ENCODE data around the gene ADGRD1. TPM values are rescaled to one million over a fixed set of nuclear protein-coding genes. Genes with fewer than 3 reads are reported as not detected.
A peak's percentile ranks its signal among the peaks of the same experiment; 100 is the strongest.

The ADGRD1 gene
- total RNA-seq, 1 experiment from 2014 or later = not detected

DNA sequence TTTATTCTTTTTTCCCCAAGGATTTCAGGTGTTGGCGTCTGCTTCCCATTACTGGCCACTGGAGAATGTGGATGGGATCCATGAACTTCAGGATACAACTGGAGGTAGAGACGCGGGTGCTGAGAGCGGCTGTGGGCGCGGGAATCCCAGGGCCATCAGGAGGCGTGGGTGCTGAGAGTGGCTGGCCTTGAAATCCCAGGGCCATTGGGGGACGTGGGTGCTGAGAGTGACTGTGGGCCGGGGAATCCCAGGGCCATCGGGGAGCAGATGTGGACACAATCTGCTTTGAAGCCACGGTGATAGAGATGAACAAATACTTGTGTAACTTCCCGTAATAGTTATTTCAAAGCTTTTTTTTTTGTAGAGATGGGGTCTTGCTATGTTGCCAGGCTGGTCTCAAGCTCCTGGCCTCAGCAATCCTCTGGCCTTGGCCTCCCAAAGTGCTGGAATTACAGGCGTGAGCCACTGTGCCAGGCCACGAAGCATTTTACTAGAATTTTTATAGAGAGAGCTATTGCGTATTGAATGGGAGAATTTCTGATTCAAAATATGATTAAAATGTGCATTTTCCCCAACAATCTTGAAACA, 12.8 kb downstream of the ADGRD1 start:
- no peak for DNase-seq (ENCODE audit: low read depth)

DNA sequence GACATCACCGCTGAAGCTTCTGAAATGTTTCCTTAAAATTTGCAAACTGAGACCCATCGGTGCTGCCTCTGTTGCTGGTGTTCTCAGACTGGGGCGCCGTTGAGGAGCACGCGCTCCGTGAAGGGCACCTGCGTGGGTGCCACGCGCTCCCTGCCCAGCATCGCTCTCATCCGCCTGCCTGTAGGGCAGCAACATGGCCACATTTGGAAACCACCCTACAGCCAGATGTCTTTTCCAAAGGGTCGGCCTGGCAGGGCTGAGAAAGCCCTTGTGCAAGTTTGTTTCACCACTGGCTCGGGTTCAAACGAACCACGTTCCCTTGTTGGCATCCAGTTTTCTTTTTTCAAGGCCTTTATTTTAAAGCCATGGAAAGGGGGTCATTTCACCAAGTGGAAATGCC, 13.9 kb downstream of the ADGRD1 start:
- no peak for DNase-seq (ENCODE audit: low read depth)

DNA sequence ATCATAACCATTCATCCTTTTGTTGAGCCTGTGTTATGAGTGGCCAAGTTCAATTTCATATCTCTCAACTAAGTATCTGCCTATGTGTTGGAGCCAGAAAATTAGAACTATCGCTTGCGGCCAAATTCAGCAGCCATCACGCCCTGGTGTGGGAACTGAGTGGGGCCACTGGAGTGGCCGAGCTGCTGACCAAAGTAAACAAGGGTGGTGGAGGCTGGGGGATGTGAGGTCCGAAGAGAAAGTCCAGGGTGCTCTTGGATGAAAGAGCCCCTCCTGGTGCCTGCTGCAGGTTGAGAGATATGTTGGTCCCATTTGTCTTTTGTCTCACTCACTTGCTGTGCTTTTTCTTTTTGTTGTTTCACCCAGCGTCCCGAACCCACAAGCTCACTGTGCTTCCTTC, 14.9 kb downstream of the ADGRD1 start:
- no peak for DNase-seq (ENCODE audit: low read depth)

DNA sequence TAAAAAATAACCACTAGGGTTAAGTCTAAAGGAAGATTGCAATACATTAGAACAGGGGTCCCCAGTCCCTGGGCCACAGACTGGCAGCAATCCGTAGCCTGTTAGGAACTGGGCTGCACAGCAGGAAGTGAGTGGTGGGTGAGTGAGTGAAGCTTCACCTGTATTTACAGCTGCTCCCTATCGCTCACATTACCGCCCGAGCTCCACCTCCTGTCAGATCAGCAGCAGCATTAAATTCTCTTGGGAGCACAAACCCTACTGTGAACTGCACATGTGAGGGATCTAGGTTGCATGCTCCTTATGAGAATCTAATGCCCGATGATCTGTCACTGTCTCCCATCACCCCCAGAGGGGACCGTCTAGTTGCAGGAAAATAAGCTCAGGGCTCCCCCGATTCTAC, 15.5 kb downstream of the ADGRD1 start:
- no peak for DNase-seq (ENCODE audit: low read depth)

DNA sequence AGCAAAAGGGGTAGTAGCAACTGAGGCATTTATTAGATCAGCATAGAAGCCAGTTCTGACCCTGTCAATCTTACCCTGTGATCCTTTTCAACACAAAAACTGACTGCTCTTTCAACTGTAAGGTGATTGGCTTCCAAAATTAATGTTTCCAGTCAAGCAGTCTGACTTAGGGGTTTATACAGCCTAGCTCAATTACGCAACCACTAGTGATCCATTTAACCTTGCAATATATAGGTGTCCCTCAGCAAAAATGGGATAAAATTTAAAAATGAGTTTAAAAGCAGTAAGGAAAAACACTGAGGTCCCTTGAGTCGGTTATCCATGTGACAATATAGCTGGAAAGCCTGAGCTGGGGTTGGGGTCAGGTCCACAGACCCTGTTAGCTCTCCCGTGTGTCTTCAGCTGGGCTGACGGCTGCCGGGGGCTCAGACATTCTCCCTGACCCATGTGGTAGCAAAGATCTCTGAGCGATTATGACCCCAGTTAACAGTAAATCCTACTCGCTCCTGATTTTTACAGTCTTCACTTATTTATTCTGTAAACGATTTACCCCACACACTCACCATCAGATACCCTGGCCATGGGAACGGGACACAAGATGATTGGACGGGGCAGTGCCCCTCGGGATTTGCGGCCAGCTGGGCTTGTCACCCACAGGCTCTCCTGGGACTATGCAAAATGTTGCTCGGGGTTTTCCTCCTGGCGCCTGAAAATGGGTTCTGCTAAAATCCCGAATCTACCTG, 16.6 kb downstream of the ADGRD1 start:
- DNase-seq (ENCODE audit: low read depth) = no peak

DNA sequence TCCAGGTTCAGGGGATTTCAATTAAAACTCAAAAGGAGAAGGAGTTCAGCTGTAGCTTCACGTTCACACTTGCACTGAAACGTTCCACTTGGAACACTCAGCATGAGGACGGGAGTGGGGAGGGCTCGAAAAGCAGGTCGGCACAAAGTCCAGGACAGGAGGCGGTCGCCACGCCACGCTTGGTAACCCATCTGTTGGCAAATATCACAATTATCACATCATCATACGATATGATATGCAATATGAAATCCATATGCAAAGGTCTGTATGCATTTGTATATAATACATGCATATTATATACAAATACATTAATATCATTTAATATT, 17.2 kb downstream of the ADGRD1 start:
- no peak for DNase-seq (ENCODE audit: low read depth)

DNA sequence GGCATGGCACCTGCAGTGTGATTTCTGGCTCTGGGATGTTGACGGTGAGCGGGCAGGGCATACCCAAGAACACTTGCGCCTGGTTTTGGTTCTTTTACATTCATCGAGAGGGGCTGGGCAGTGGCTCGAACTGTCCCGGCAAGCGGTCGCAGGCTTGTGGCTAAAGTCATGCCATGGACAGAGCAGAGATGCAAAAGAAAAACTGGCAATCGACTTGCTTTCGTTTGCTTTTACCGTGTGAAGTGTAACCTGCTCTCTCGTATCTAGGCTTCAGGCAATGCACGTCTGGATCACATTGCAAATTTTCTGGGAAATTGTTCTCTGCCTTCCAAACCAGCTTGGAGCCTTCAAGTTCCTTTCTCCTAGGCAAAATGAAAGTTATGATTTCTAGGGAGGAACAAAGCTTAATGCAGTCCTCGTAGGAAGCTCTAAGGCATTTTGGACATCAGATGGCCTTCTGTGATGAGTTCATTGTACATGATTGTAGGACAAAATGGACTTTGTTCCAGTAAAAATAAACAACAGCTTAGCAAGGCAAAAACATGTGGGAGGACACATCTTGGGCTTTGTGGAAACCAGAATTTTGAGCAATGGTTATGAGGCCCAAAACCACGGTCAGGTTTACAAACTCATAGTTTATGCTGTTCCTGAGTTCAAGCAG, 18.3 kb downstream of the ADGRD1 start:
- no peak for DNase-seq (ENCODE audit: low read depth)

DNA sequence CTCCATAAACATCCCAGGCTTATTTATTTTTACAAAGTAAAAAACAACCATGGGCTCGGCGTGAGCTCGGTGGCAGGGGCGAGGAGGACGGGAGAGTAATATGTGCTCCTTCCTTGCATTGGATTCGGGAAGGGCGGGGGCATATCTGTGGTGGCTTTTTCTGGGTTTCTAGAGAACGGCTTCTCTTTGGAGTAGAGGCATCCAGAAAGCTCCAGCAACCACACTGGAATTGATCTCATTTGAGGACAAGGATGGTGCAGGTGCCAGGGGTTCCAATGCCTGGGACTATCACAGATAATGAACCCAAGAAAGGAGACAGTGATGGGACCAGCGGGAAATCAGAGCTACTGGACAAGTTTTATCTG, 18.9 kb downstream of the ADGRD1 start:
- DNase-seq (ENCODE audit: low read depth) = no peak

DNA sequence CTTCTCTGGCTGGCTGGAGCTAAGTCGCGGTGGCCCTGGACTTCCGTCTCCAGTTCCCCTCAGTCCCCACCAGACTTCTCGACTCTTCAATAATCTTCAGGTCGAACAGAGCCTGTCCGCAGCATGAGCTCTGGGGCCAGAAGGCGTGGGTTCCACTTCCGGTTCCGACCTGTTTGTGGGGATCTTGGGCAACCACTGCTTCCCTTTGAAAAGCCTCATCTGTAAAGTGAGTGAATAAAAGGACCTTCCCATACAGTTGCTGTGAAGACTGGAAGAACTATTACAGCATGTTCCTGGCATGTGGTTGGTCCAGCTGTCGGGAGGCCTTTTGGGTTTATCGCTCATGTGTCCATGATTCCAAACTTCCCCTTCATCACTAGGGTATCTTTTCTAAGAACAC, 19.4 kb downstream of the ADGRD1 start:
- DNase-seq (ENCODE audit: low read depth) = no peak

DNA sequence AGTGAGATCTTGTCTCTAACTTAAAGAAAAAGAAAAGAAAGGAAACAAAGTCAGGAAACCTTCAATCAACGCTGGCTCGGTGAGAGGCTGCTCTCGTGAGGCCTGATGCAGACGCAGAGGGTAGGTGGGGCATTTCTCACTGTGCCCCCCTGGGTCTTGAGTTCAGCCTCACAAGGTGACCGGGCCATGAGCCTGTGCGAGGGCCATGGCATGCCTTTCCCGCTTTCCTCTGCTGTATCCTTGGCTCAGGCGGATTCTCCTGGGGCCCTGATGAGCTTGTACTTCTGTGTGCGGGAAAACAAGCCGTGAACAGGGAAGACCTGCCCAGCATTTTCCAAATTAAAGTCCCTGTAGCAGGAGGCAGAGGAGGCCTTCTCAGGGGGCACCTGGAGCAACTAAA, 20.2 kb downstream of the ADGRD1 start:
- no peak for DNase-seq (ENCODE audit: low read depth)

DNA sequence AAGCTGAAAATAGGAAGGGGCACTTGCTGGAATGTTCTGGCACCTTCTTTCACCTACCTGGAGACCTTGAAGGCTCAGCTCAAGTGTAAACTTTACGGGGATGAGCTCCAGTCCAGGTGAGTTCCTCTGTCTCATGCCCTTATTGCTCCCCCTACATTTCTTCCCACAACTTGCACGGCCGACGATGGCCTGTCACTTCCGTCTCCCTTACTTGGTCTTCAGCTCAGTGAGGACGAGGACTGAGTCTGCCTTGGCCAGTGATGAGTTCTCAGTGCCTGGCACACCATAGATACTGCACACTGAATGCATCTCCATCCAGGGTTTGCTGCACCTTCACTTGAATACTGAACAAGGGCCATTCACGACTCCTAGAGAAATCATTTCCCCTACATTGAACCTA, 21.4 kb downstream of the ADGRD1 start:
- DNase-seq (ENCODE audit: low read depth) = no peak

DNA sequence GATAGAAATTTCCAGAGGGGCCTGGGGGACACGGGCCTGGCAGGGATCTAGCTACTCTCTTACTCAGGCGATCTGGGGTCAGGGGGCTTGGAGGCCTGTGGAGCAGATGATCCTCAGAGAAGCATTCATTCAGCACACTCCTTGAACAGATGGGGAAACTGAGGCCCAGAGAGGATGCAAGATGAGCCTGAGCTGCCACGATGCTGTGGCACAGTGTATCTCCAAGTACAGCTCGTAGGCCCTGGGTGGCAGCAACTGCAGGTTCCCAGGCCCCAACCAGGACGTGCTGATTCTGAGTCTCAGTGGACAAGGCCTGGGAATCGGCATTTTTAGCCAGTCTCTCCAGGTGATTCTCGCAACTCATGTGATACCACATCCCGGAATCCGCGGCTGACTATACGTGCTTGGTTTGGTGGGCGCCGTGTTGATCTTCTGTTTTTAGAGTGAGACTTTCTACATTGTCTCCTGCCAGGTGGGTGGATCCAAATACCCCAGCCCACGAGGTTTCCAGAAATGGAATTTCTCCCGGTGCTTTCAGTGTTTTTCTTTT, 22.5 kb downstream of the ADGRD1 start:
- no peak for DNase-seq (ENCODE audit: low read depth)

DNA sequence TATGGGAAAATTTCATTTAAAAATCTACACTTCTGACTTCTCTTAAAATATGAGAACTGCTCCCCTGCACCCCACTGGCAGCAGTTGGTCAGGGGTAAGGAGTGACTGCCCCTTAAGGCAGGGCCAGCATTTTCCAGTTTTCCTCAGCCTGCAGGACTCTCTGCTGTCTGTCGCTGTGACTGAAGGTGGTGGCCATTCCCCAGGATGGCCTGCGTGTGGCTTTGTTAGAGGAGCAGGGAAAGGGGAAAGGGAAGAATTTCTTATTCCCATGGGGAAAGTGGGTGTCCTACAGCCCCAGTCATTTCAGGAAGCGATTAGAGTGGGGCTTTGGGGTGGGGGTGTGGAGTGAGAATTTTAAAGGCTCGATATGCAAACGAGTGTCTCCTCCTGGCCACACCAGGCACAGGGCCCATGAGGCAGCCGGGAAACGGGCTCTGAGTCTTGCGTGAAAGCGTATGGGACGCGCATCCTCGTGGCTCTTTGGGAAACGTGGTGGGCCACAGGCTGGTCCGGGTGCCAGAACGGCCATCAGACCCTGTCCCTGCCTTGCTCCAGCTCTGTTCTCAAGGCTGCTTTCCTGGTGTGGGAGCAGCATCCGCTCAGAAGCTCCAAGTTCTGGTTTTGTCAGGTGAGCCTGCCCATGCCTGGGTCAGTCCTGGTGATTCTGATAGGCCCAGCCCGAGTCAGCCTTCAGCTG, 23.5 kb downstream of the ADGRD1 start:
- no peak for DNase-seq (ENCODE audit: low read depth)

DNA sequence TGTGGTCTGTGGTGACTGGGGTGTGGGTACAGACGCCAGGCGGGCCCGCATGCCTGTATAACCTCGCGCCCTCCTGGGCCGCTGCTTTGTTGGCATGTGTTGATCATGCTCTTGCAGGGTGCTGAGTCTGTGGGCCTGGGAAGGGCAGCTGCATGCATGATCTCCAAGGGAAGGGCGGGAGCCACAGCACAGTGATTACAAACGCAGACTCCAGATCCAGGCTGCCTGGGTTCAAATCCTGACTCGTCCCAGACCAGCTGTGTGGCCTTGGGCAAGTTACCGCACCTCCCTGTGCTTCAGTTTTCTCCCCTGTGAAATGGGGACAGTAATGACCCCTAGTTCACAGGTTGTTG, 24.0 kb downstream of the ADGRD1 start:
- DNase-seq (ENCODE audit: low read depth) = no peak

DNA sequence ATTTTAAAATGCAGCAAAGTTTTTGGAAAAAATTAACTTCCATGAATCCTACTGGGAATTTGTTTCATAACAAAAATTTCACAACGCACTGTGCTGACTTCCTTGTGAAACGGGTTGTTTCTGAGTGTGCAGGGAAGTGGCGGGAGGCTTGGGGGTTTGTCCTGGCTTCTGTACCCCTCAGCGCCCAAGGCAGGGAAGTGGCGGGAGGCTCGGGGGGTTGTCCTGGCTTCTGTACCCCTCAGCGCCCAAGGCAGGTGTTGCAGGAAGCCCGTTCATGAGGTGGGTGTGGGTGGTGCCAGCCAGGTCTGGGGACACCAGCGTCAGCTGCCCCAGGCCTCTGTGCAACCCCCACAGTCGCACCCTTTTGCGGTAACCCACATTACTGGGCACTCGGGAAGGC, 25.1 kb downstream of the ADGRD1 start:
- DNase-seq (ENCODE audit: low read depth) = no peak

DNA sequence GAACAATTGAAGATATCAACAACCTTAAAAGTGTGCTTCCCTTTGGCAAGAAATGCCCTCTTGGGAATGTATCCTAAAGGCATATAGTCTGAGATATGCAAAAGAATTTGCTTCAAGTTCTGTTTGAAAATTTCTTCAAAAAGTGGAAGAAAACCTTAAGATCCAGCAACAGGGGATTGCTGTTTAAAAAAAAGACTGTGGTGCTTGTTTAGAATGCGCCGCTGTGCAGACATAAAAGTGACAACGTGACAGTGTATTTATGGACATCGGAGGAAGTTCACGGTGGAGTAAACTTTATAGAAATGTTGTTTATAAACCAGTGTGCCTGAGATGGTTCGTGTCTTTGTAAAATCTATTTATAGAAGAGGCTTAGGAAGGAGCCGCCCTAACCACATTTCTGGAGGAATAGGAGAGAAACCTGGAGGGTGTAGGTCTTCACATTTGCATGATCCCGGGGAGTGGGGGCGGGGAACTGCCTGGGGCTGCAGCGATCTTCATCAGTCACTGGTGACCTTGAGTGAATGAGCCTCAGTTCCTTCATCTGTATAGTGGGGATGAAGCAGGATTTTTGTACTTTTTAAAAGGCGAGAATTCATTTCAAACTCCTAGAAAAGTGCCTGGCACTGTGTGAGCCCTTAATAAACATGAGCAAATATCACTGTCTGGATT, 27.5 kb downstream of the ADGRD1 start:
- no peak for DNase-seq (ENCODE audit: low read depth)

DNA sequence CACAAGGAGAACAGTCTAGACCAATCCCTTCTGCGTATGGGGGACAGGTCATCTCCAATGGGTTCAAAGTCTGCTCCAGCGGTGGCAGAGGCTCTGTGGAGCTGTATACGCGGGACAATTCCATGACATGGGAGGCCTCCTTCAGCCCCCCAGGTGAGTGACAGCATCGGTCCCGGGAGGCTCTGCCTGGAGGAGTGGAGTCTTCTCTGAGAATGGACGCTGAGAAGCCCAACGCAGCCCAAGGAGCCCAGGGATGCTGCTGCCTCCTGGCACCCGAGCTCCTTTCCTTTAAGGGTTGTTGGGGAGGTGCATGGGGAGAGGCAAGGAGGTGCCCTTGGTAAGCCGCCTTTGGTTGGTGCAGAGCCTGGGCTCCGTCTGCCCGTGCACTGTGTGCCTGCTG, 28.2 kb downstream of the ADGRD1 start:
- DNase-seq (ENCODE audit: low read depth) = no peak

DNA sequence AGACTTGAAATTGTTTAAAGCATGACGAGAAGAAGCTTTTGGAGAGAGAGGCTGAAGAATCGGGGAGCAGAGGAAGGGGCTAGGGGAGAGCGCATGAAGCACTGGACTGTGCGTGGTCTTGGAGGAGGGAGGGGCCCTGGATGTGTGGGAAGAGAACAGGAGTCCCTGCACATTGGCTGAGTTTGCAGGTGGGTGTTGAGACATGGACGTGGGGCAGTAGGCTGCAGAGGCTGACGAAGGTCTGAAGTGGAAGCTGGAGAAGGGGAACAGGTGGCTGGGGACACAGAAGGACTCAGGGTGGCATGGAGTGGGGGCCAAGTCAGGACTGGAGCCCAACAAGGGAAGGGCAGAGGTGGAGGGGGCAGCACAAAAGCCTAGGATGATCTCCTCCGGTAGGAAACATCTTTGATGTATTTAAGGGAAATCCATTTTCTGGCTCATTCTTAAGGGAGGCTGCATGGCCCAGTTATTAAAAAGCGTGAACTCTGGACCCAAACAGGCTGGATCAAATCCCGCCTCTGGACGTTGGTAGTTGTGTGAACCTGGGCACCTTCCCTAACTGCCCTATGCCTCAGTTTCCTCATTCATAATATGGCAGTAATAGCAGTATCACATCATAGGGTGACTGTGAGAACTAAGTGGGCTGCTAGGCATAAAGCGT, 29.0 kb downstream of the ADGRD1 start:
- DNase-seq (ENCODE audit: low read depth) = no peak

DNA sequence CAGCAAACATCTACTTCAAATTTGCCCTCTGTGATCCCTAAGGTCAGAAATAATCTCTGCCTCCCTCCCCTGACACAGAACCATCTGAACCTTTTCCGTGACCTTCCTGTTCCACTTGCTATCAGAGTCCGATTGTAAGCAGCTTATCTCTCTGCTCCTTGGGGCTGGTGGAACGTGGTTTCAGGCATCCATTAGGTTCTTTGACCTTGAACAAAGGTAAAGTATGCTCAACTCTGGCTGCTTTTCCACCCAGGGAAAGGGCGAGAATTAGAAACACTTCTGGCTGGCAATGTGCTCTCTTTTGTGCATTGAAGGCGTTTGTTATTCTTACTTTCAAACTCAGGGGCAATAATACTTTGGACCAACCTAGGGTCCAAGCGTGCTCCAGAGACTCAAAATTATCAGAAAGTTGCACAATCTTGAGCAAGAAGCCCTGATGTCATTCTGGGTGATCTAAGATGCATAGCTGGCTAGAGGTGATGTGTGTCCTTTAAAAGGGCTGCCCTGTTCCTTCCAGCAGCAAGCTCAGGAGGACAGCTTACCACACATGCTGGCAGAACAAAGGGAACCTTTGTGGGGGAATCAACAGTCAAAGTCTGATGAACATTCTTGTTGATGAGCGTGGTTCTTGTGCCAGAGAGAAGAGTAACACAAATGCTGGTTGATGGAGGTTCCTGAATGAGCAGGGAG, 29.8 kb downstream of the ADGRD1 start:
- DNase-seq (ENCODE audit: low read depth) = peak; percentile 18

DNA sequence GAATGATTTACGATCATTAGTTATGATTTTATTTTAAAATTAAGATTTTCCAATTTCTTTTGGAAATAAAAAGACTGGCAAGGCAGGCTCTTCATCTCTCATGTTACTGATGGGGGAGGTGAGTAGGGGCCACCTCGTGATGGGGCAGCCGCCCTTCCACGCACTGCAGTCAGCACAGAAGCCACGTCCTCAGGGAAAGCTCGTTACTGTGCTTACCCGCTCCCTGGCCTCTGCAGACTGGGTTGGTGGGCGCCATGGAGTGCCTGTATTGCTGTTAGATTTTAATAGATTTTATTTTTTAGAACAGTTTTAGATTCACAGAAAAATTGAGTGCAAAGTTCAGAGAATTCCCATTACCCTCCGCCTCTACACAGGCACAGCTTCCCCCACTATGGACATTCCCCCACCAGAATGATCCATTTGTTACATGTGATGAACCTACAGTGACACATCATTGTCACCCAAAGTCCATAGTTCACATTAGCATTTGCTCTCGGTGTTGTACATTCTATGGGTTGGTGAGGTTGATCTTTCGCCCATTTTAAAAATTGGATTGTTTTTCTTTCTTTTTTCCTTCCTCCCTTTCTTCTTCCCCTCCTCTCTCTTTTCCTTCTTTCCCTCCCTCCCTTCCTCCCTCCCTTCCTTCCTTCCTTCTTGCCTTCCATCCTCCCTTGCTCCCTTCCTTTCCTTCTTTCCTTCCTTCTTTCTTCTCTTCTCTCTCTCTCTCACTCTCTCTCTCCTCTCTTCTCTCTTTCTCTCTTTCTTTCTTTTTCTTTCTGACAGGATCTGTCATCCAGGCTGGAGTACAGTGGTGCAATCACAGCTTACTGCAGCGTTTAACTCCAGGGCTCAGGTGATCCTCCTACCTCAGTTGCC, 30.7 kb downstream of the ADGRD1 start:
- DNase-seq (ENCODE audit: low read depth) = no peak
